Prostate gland (tissue), 2 donors: ENCODE data around the gene PALB2.

Experiments used
- POLR2A ChIP-seq: fragments of 450-650 bp; IDR thresholded peaks from one replicate; pipeline ENCODE4 v1.6.1; 2016; ENCODE audit warnings: antibody characterized with exemption, mild to moderate bottlenecking
- POLR2AphosphoS5 ChIP-seq: sonication (generic); formaldehyde crosslinking; IDR thresholded peaks from one replicate; pipeline ENCODE4 v1.6.1; 2017; ENCODE audit warnings: antibody characterized with exemption
- TF ChIP-seq, protein P1 (sequence below), 4 experiments: fragments of 200-600 bp in 2 of 4; fragments of 450-650 bp in 2 of 4; sonication (generic) in 2 of 4; IDR thresholded peaks; 1 replicate in 3 of 4; 2 replicates in 1 of 4; pipeline ENCODE4 v1.5.1; 2016 to 2019; ENCODE audit warnings: antibody characterized with exemption in 4 of 4, mild to moderate bottlenecking in 2 of 4, moderate library complexity in 2 of 4

DNA sequence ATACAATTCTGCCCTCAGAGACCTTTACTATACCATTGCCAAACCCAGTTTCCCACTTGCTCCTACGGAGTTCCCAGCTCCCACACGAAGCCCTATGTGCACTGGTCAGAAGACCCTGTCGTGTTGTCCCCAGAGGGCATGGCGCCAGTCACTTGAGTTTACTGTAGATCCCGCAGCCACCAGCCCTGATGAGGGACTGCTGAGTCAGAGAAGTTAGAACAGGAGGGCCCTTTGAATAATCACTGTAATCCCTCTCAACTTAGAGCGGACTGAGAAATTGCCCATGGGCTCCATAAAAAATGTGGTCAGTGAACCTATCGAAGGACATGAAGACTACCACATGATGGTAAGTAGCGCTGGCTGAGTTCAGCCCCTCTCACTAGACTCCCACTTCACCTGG lies 74.4 kb downstream of the PALB2 start:
- TF ChIP-seq, protein P1, sequence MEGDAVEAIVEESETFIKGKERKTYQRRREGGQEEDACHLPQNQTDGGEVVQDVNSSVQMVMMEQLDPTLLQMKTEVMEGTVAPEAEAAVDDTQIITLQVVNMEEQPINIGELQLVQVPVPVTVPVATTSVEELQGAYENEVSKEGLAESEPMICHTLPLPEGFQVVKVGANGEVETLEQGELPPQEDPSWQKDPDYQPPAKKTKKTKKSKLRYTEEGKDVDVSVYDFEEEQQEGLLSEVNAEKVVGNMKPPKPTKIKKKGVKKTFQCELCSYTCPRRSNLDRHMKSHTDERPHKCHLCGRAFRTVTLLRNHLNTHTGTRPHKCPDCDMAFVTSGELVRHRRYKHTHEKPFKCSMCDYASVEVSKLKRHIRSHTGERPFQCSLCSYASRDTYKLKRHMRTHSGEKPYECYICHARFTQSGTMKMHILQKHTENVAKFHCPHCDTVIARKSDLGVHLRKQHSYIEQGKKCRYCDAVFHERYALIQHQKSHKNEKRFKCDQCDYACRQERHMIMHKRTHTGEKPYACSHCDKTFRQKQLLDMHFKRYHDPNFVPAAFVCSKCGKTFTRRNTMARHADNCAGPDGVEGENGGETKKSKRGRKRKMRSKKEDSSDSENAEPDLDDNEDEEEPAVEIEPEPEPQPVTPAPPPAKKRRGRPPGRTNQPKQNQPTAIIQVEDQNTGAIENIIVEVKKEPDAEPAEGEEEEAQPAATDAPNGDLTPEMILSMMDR (IDR thresholded peaks at IDR 0.05) = no peak
- TF ChIP-seq POLR2A (no peak), POLR2AphosphoS5 (no peak)
